HCT116 (cell line): ENCODE data around the gene SORL1.

ENCODE experiments used
- EZH2 ChIP-seq: fragments of 200-600 bp; sonication (generic); IDR thresholded peaks from 2 replicates; pipeline ENCODE4 v1.6.1; 2017; ENCODE audit warnings: antibody characterized with exemption, mixed run types
- POLR2A ChIP-seq: IDR thresholded peaks from 2 replicates; pipeline ENCODE4 v1.7.0; 2011; ENCODE audit warnings: borderline replicate concordance; ENCODE audit not compliant: insufficient read depth, insufficient read length; ENCODE audit errors: extremely low read depth
- RAD21 ChIP-seq: IDR thresholded peaks from 2 replicates; pipeline ENCODE4 v1.6.1; 2012; ENCODE audit warnings: low read depth, mild to moderate bottlenecking
- SRF ChIP-seq: IDR thresholded peaks from 2 replicates; pipeline ENCODE4 v1.6.1; 2012; ENCODE audit warnings: low read depth
- YY1 ChIP-seq: IDR thresholded peaks from 2 replicates; pipeline ENCODE4 v1.6.1; 2011; ENCODE audit warnings: low read length, low read depth, moderate library complexity, mild to moderate bottlenecking; ENCODE audit not compliant: insufficient replicate concordance; ENCODE audit errors: extremely low read depth
- TF ChIP-seq, protein P1 (sequence below), 3 experiments: fragments of 200-600 bp in 1 of 3; sonication (generic) in 1 of 3; IDR thresholded peaks in 2 of 3; conservative IDR thresholded peaks in 1 of 3; 2 replicates each; pipeline ENCODE4 v1.5.1; 2012 to 2017; ENCODE audit warnings: low read depth in 2 of 3, low read length in 2 of 3, antibody characterized with exemption in 1 of 3, borderline replicate concordance in 1 of 3, control low read depth in 1 of 3, mild to moderate bottlenecking in 1 of 3, mixed read lengths in 1 of 3, mixed run types in 1 of 3, moderate library complexity in 1 of 3; ENCODE audit not compliant: insufficient read depth in 1 of 3
- TF ChIP-seq, protein P2 (sequence below): IDR thresholded peaks from 2 replicates; pipeline ENCODE4 v1.6.1; 2012

DNA sequence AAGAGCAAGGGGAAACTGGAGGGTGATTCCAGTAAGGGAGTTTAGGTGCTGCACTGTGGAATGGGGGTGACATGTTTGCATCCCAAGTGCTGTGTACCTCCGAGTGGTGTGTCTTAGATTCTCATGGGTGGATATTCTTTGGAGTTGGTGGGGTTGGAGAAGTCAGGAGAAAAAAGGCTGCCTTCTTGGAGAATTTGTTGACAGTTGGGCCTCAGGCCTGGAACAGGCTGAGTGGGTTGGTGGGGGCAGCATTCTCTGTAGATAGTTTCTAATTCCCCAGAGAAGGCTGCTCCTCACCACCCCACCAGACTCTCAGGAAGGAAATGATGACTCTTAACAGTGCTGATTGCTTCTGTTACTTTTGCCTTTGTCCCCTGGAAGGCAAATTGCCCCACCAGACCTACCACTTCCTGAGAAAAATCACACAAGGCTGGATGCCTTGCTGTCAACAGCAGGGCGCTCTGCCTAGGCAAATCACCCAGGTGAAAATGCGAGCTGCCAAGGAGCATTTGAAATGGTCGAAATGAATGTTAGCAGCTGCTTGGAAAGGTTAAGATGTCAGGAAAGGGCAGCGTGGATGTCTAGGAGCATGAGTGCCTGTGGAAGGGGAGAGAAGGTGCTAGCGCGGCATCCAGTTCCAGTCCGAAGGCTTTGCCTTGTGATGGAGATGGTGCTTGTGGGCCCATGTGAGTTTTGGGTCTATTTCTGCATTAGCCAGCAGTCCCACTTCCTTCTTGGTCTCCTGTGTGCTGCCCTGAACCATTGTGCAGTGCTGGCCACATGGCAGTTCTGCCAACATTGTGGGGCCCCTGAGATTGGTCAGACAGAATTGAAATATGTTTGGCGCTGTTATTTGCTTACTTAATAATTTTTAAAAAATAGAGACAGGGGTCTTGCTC is 30.4 kb downstream of the SORL1 start:
- TF ChIP-seq EZH2 (no peak), RAD21 (no peak), POLR2A (no peak), YY1 (no peak), SRF (no peak)
- TF ChIP-seq, protein P1, sequence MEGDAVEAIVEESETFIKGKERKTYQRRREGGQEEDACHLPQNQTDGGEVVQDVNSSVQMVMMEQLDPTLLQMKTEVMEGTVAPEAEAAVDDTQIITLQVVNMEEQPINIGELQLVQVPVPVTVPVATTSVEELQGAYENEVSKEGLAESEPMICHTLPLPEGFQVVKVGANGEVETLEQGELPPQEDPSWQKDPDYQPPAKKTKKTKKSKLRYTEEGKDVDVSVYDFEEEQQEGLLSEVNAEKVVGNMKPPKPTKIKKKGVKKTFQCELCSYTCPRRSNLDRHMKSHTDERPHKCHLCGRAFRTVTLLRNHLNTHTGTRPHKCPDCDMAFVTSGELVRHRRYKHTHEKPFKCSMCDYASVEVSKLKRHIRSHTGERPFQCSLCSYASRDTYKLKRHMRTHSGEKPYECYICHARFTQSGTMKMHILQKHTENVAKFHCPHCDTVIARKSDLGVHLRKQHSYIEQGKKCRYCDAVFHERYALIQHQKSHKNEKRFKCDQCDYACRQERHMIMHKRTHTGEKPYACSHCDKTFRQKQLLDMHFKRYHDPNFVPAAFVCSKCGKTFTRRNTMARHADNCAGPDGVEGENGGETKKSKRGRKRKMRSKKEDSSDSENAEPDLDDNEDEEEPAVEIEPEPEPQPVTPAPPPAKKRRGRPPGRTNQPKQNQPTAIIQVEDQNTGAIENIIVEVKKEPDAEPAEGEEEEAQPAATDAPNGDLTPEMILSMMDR (IDR thresholded peaks at IDR 0.05 in 2 of 3, conservative IDR thresholded peaks at IDR 0.05 in 1 of 3; ENCODE audit: borderline replicate concordance in 1 of 3, insufficient read depth in 1 of 3, low read depth in 2 of 3, low read length in 2 of 3): no peak
- TF ChIP-seq, protein P2, sequence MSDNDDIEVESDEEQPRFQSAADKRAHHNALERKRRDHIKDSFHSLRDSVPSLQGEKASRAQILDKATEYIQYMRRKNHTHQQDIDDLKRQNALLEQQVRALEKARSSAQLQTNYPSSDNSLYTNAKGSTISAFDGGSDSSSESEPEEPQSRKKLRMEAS: no peak
